ENCODE data around the gene MET.

The MET gene

GRCh38 chr7:116781584-116781983 is 109.6 kb downstream of the MET start:
- no peak for DNase-seq (ENCODE audit: low spot score)

GRCh38 chr7:116782177-116782711 is 110.2 kb downstream of the MET start:
- FAIRE-seq: no peak
- DNase-seq (ENCODE audit: low spot score): no peak

More at GRCh38 chr7:116781584-116781983, 109.6 kb downstream of the MET start:
- FAIRE-seq: no peak

DNA sequence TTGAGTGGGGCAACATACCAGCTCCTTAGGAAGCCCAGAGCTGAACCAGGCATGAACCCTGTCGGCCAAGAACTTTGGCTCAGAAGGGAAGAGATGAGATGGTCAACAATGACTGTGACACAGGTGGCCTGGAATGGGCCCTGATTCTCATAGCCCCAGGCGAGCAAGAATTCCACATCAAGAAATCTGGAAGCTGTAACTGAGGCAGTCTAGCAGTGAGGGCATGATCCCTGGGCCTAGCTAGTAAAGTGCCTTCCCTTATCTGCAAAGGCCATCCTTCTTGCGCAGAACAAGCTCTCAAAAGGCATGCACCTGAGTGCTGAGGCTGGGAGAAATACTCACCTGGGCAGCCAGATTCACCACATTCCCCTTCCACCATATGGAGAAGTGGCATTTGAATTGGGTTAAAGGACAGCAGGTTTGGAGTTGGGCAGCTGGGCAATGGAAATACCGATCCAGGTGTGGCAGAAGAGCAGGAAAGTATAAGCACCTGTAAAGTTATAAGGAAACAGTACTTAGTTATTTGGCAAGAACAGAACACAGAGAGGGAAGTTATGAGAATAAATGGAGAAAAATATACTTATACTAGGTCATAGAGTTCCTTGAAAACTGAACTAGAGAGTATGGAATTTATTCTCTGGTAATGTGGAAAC is 111.8 kb downstream of the MET start:
- no peak for DNase-seq (ENCODE audit: low spot score)
- no peak for FAIRE-seq

DNA sequence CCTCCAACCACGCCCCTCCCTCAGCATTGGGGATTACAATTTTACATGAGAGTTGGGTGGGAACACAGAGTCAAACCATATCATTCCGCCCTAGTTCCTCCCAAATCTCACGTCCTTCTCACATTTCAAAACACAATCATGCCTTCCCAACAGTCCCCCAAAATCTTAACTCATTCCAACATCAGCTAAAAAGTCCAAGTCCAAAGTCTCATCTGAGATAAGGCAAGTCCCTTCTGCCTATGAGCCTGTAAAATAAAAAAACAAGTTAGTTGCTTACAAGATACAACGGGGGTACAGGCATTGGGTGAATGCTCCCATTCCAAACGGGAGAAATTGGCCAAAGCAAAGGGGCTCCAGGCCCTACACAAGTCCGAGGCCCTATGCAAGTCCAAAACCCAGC is 112.7 kb downstream of the MET start:
- FAIRE-seq: no peak
- no peak for DNase-seq (ENCODE audit: low spot score)

- DNase-seq (ENCODE audit: low spot score): no peak
- FAIRE-seq: no peak
Observed at GRCh38 chr7:116785843-116786242, 113.8 kb downstream of the MET start.

- peak; percentile 59 for FAIRE-seq
- DNase-seq (ENCODE audit: low spot score): peak; percentile 63
Observed at GRCh38 chr7:116786791-116787443, 114.9 kb downstream of the MET start.

DNA sequence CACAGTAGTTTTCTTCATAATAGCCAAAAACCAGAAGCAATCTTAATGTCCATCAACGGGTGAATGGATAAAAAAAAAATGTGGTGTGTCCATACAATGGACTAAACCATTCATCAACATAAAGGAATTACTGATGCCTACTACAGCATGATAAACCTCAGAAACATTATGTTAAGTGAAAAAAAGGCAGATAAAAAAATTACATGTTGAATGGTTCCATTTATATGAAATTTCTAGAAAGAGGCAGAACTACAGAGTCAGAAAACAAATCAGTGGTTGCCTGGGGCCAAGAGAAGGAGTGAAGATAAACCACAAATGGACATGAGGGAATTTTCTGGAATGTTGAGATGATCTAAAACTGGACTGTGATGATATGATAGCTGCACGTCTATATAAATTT is 115.9 kb downstream of the MET start:
- DNase-seq (ENCODE audit: low spot score): no peak
- no peak for FAIRE-seq

DNA sequence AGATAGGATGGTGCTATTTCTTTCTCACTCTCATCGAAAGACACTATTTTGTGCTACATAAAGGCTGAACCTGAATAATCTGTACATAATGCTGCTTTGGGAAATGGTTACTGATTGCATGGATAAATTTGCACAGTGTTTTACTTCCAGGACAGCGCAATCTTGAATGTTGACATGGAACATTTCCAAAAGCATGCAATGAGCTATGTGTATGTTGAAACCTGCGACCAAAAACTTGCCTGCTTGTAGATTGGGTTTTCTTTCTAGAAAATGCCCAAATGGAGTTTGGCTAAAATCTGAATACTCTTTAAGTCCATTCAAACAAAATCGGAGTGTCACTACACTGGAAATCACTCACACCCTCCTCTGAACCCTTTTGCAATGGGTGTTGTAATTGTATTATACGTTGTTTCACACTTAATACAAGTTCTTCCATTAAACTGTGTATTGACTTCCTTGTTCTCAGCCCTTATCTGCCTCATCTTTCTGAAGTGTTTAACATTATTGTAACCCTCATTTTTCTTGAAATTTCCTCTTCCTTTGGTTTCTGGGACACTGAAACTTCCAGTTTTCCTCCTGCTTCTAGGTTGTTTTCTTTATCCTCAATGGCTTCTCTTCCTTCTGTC is 116.7 kb downstream of the MET start:
- FAIRE-seq (no peak), DNase-seq (ENCODE audit: low spot score) (no peak)

DNA sequence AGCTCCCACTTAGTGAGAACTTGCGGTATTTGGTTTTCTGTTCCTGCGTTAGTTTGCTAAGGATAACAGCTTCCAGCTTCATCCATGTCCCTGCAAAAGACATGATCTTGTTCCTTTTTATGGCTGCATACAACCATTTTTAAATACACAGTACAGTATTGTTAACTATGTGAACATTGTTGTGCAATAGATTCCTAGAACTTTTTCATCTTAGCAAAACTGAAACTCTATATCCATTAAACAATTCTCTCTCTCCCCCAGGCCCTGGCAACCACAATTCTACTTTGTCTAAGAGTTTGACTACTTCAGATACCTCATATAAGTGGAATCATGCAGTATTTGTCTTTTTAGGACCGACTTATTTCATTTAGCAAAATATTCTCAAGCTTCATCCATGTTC is 118.0 kb downstream of the MET start:
- FAIRE-seq (no peak), DNase-seq (ENCODE audit: low spot score) (no peak)

DNA sequence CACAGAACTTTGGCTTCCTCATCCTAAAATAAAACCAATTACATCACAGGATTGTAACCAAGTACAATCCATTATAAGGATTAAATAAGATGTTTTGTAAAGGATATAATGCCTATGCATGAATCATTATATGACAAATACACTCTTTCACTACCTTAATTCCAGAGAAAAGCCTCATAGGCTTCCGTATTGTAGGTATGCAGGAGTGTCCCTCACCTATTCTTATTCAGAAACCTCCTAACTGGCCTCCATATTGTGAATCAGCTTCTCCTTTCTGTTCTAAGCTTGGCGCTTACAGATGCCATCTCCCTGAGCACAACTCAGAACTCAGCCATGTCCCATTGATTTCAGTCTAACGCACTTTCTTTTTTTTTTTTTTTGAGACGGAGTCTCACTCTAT is 120.8 kb downstream of the MET start:
- no peak for FAIRE-seq
- DNase-seq (ENCODE audit: low spot score): no peak

DNA sequence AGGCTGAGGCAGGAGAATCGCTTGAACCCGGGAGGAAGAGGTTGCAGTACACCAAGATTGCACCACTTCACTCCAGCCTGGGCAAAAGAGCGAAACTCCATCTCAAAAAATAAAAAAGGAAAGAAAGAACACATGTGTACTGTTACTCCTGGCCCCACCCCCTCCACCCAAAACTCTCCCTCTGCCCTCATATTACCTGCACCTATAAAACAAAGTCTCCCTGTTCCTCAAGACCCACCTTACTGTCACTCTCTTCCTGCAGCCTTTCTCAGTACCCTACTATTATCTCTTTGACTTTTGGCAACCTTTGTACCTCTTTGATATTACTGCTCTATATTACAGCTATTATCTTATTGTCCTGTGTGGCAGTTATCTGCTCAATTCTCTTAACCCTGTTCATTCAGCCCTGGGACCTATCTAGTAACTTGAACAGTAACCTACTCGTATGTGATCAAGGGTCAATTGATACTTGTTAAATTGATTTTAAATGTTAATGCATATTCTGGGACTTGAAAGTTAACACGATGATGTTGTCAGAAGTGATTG is 121.9 kb downstream of the MET start:
- DNase-seq (ENCODE audit: low spot score): no peak
- FAIRE-seq: no peak

- FAIRE-seq (no peak), DNase-seq (ENCODE audit: low spot score) (no peak)
Observed at GRCh38 chr7:116796471-116796870, 124.5 kb downstream of the MET start.

DNA sequence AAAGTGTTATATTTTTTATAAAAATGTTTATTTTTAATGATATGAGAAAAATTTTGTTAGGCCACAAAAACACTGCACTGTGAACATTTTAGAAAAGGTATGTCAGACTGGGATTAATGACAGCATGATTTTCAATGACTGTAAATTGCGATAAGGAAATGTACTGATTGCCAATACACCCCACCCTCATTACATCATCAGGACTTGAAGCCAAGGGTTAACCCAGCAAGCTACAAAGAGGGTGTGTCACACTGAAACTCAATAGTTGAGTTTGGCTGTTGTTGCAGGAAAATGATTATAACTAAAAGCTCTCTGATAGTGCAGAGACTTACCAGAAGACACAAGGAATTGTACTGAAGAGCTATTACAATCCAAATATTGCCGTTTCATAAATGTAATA is 125.6 kb downstream of the MET start:
- no peak for FAIRE-seq
- DNase-seq (ENCODE audit: low spot score): no peak

GRCh38 chr7:116798232-116798631 is 126.2 kb downstream of the MET start:
- no peak for FAIRE-seq
- no peak for DNase-seq (ENCODE audit: low spot score)

- FAIRE-seq (no peak), DNase-seq (ENCODE audit: low spot score) (no peak)
Observed at GRCh38 chr7:116799916-116800315, 127.9 kb downstream of the MET start.

- FAIRE-seq (no peak), DNase-seq (ENCODE audit: low spot score) (no peak)
Observed at GRCh38 chr7:116800594-116800993, 128.6 kb downstream of the MET start.

- DNase-seq (ENCODE audit: low spot score) (peak; percentile 79), FAIRE-seq (peak; percentile 85)
Observed at GRCh38 chr7:116801092-116801710, 129.2 kb downstream of the MET start.

DNA sequence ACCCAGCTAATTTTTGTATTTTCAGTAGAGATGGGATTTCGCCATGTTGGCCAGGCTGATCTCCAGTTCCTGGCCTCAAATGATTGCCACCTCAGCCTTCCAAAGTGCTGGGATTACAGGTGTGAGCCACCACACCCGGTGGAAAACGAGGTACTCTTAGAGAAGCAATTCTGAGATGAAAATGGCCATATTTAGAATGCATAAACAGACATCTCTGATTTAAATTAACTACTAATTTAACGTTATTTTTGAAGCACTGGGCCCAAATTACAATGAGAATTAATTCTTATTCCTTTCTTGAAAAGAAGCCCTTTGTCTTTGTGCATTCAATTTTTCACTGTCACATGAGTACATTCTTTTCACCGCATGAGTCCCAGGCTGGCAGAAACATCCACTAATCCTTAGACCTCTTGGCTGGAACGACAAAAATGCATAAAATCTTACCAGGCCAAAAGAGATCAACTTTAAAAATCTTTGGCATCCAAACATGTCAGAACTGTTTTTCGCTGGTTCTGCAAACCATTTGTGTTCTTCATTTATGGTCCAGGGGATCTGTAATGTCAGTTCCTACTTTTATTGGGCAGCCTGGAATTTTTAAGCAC is 130.2 kb downstream of the MET start:
- no peak for FAIRE-seq

DNA sequence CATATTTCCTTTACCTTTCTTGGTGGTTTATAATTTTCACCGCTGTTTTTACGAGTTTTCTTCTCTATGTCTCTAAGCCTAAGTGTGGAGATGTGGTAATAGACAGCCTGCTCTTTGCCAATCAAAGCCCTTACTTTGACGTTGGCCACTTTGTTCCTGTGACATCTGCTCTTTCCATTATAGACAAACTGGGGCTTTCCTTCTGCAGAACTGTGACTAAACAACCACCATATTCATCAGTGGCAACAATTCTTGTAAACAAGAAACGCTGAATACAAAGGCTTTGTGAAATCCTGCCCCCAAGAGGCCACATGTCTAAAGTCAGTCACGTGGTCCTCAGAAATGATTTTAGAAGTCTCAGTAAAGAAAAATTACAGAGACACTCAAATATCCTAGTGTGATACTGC is 130.8 kb downstream of the MET start:
- DNase-seq (ENCODE audit: low spot score): peak; percentile 56
- FAIRE-seq: peak; percentile 68

More for the DNA sequence above, 130.2 kb downstream of the MET start:
- no peak for DNase-seq (ENCODE audit: low spot score)

DNA sequence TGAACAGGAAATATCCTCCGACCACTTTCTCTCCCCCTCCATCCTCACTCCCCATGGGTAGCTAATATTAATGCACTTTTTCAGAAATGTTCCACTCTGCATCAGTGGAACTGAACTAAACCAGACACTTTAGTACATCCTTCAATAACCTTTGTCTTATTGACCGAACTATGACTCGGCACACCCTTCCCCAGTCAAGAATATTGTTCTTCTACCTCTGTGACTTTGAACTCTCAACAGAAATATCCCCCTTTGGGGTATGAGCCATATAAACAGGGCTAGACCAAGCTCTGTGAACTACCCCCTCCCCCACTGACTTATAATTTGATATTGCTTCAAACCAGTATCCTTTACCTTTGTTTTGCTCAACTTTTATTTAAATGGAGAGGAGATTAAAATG is 132.5 kb downstream of the MET start:
- DNase-seq (ENCODE audit: low spot score) (no peak), FAIRE-seq (no peak)

- DNase-seq (ENCODE audit: low spot score) (no peak), FAIRE-seq (no peak)
Observed at GRCh38 chr7:116805100-116805544, 133.1 kb downstream of the MET start.
